NCI-H226 (cell line): Measurements from ENCODE around the gene KBTBD3.

ENCODE experiments used
- DNase-seq: peaks from one replicate; pipeline ENCODE4 v3.0.0-alpha.2; 2015

KBTBD3 gene

DNA sequence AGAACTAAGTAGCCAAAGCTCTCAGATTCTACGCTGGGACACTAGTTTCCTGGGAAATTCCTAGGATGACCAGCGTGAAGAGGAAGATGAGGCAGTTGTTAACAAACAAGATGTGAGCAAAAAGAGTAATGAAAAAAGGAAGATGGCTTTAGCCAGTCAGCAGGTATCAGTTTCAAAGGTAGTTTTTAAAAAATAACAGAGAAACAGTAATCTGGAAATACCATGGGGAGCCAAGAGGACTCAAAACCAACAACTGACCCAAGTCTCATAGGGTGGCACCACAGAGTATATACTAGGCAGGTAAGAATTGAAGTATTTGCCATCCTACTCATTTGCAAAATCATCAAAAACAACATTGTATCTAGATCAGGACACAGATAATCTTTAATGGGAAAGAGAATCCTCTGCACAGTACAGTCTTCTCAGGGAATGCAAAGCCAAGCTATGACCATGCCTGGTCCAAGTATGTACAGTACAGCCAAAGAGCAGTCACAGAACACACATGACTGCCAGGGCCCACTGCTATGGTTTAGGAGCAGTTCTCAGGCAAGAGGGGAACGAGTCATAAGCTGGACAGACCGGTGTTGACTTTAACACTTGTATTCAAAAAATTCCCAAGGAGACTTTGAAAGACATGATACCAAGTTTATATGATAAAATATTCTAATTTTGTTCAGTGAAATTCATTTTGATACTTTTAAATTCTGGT, 75.7 kb downstream of the KBTBD3 start:
- DNase-seq: no peak
